Gastrocnemius medialis (tissue), 4 donors: Measurements from ENCODE around the gene COL6A2. TPM values are rescaled to one million over a fixed set of nuclear protein-coding genes. Genes with fewer than 3 reads are reported as not detected.

ENCODE experiments used
- ATAC-seq, 2 donors: fragments of 150-250 bp; one replicate each; pipeline ENCODE4 v1.9.1; 2016
- DNase-seq, 2 donors: peaks; one replicate each; pipeline ENCODE4 v3.0.0-alpha.2; 2019
- H3K27ac ChIP-seq, 4 donors: fragments of 200-600 bp; sonication (generic); 1 replicate in 1 of 4; 2 replicates in 3 of 4; pipeline ENCODE4 v1.5.1; 2016 to 2018; ENCODE audit warnings: mild to moderate bottlenecking in 2 of 4, moderate library complexity in 1 of 4
- H3K27me3 ChIP-seq, 3 donors: fragments of 200-600 bp; sonication (generic) in 2 of 3; 1 replicate in 1 of 3; 2 replicates in 2 of 3; pipeline versions ENCODE4 v1.5.1 to v1.6.0; 2016 to 2019; ENCODE audit warnings: mild to moderate bottlenecking in 1 of 3, moderate library complexity in 1 of 3
- H3K36me3 ChIP-seq, 2 donors: fragments of 200-600 bp; sonication (generic) in 1 of 2; one replicate each; pipeline ENCODE4 v1.5.1; 2017 to 2018
- H3K4me1 ChIP-seq, 2 donors: fragments of 200-600 bp; sonication (generic) in 1 of 2; one replicate each; pipeline ENCODE4 v1.5.1; 2016 to 2017; ENCODE audit warnings: mild to moderate bottlenecking in 2 of 2
- H3K4me3 ChIP-seq, 4 donors: fragments of 200-600 bp; sonication (generic) in 3 of 4; 1 replicate in 1 of 4; 2 replicates in 3 of 4; pipeline ENCODE4 v1.5.1; 2016 to 2019; ENCODE audit warnings: mild to moderate bottlenecking in 2 of 4
- H3K9me3 ChIP-seq, 3 donors: fragments of 200-600 bp; sonication (generic) in 2 of 3; 1 replicate in 1 of 3; 2 replicates in 2 of 3; pipeline ENCODE4 v1.5.1; 2016 to 2019
- CTCF ChIP-seq, 5 experiments: fragments of 450-650 bp in 3 of 5; fragments of 200-600 bp in 2 of 5; sonication (generic) in 2 of 5; IDR thresholded peaks in 4 of 5; conservative IDR thresholded peaks in 1 of 5; 1 replicate in 4 of 5; 2 replicates in 1 of 5; pipeline ENCODE4 v1.5.1; 2016 to 2019; ENCODE audit warnings: antibody characterized with exemption in 5 of 5, mild to moderate bottlenecking in 3 of 5, moderate library complexity in 3 of 5
- POLR2A ChIP-seq, 2 donors: fragments of 450-650 bp; IDR thresholded peaks; one replicate each; pipeline ENCODE4 v1.6.1; 2017; ENCODE audit warnings: antibody characterized with exemption in 2 of 2, mild to moderate bottlenecking in 2 of 2, moderate library complexity in 2 of 2
- in situ Hi-C, 4 donors: fragments of 200-750 bp; cut with MboI; loops; one replicate each; pipeline versions ENCODE4 v1.15.0 to v1.8.0; 2017; ENCODE audit warnings: low sequenced_read_pairs in 4 of 4
- intact Hi-C: fragments of 100-400 bp; cut with DNase I; formaldehyde crosslinking; loops from one replicate; pipeline ENCODE4 v1.15.1; 2023; ENCODE audit warnings: low total_unique reads
- total RNA-seq, 4 donors: library from RNA; depleted of rRNA; stranded (reverse); fragments of >200 nt; gene quantifications; one replicate each; pipeline versions ENCODE4 v1.1.0 to v1.2.3, GENCODE V29; 2016

Gene COL6A2
- total RNA-seq, 4 donors from 2014 or later, result 44.0 to 141 (median 88.4) TPM

GRCh38 chr21:46144464-46145070 is 46.7 kb downstream of the COL6A2 start:
- no peak overlapping the region for H3K27ac ChIP-seq
- no peaks in the 10 kb centered on the region for H3K4me1 ChIP-seq
- H3K36me3 ChIP-seq, result no peaks in the 10 kb centered on the region
- TF ChIP-seq POLR2A (IDR thresholded peaks at IDR 0.05), result no peak
- no peak for TF ChIP-seq CTCF (IDR thresholded peaks at IDR 0.05 in 4 of 5, conservative IDR thresholded peaks at IDR 0.05 in 1 of 5)
- H3K9me3 ChIP-seq, result no peaks in the 10 kb centered on the region
- no peak overlapping the region for H3K4me3 ChIP-seq
- ATAC-seq (no peak), DNase-seq (no peak)
- intact Hi-C loops, result loop anchor here (5.0 kb wide), 2 partner anchors 143 to 178 kb away; partner anchors contain the start of genes C21orf58, MCM3AP, PCNT and YBEY
- H3K27me3 ChIP-seq, result no peaks in the 10 kb centered on the region
- in situ Hi-C loops, result no loop called here

GRCh38 chr21:46145159-46145839 is 47.4 kb downstream of the COL6A2 start:
- TF ChIP-seq CTCF (IDR thresholded peaks at IDR 0.05 in 4 of 5, conservative IDR thresholded peaks at IDR 0.05 in 1 of 5), result no peak
- no peak for TF ChIP-seq POLR2A (IDR thresholded peaks at IDR 0.05)
- DNase-seq (no peak), ATAC-seq (no peak)
- intact Hi-C loops (no loop called here), in situ Hi-C loops (no loop called here)
- H3K4me1 ChIP-seq, result no peaks in the 10 kb centered on the region
- no peaks in the 10 kb centered on the region for H3K36me3 ChIP-seq
- H3K27ac ChIP-seq, result no peak overlapping the region
- H3K4me3 ChIP-seq, result no peak overlapping the region
- H3K9me3 ChIP-seq, result no peaks in the 10 kb centered on the region
- H3K27me3 ChIP-seq, result peaks cover 0 to 5% (median 0%) of the 10 kb centered on the region in 3 donors

GRCh38 chr21:46145840-46146691 is 48.2 kb downstream of the COL6A2 start:
- Histone ChIP-seq H3K4me3 (no peak overlapping the region), H3K36me3 (no peaks in the 10 kb centered on the region), H3K27ac (no peak overlapping the region), H3K4me1 (no peaks in the 10 kb centered on the region), H3K27me3 (peaks cover 0 to 6% (median 0%) of the 10 kb centered on the region in 3 donors), H3K9me3 (no peaks in the 10 kb centered on the region)
- in situ Hi-C loops (no loop called here), intact Hi-C loops (no loop called here)
- DNase-seq (no peak), ATAC-seq (no peak)
- no peak for TF ChIP-seq CTCF (IDR thresholded peaks at IDR 0.05 in 4 of 5, conservative IDR thresholded peaks at IDR 0.05 in 1 of 5)
- TF ChIP-seq POLR2A (IDR thresholded peaks at IDR 0.05), result no peak

- ATAC-seq, result no peak
- in situ Hi-C loops, result no loop called here
- no peak for DNase-seq
- H3K27ac ChIP-seq, result no peak overlapping the region
- intact Hi-C loops, result no loop called here
- TF ChIP-seq CTCF (IDR thresholded peaks at IDR 0.05 in 4 of 5, conservative IDR thresholded peaks at IDR 0.05 in 1 of 5) (no peak), POLR2A (IDR thresholded peaks at IDR 0.05) (no peak)
- H3K4me3 ChIP-seq, result no peak overlapping the region
- no peaks in the 10 kb centered on the region for H3K9me3 ChIP-seq
- no peaks in the 10 kb centered on the region for H3K4me1 ChIP-seq
- no peaks in the 10 kb centered on the region for H3K36me3 ChIP-seq
- H3K27me3 ChIP-seq, result peaks cover 0 to 6% (median 0%) of the 10 kb centered on the region in 3 donors
Observed at GRCh38 chr21:46146856-46147255, 48.9 kb downstream of the COL6A2 start.
